Measurements from ENCODE around the gene RPS6KA4. TPM values are rescaled to one million over a fixed set of nuclear protein-coding genes. Genes with fewer than 3 reads are reported as not detected.

The RPS6KA4 gene
- total RNA-seq, 4 donors from 2014 or later = 19.1 to 36.1 (median 26.0) TPM

DNA sequence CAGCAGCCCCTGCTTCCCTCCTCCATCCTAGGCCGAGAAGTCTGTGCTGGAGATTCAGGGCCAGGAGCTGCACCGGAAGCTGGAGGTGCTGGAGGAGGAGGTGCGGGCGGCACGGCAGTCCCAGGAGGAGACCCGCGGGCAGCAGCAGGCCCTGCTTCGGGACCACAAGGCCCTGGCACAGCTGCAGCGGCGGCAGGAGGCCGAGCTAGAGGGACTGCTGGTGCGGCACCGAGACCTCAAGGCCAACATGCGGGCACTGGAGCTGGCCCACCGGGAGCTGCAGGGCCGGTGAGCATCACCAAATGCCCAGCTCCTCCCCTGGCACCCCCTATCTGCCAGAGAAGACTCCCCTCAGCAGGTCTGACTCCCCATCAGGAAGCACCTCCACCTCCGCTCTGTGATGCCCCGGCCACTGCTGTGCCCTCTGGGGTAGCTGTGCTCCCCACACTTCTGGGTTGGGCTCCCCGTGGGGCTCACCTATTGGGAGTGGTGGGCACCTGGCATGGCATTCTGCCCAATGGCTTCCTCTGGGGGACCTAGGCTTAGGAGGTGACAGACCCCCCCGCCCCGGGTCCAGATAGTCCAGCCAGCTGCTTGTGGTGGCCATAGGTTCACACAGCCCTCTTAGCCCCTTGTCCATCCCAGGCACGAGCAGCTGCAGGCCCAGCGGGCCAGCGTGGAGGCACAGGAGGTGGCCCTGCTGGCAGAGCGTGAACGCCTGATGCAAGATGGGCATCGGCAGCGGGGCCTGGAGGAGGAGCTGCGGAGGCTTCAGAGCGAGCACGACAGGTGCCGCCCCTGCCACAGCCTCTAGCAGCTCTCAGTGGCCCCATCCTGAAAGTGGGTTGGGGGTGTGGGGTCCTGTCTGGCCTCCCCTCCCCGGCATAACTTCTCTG is 6.6 kb upstream of the RPS6KA4 start:
- no peaks in the 10 kb centered on the region for H3K27me3 ChIP-seq
- no peak for DNase-seq (ENCODE audit: extremely low spot score)
- no peak overlapping the region for H3K27ac ChIP-seq (replicated peaks in 1 of 4)
- 91% methylated on average over 20 of the region's 33 CpGs for WGBS
- intact Hi-C loops (cut with DNase I) = no loop called here
- H3K9me3 ChIP-seq = no peaks in the 10 kb centered on the region
- H3K4me3 ChIP-seq = no peak overlapping the region
- no peaks in the 10 kb centered on the region for H3K36me3 ChIP-seq
- H3K4me1 ChIP-seq = peaks cover 10 to 22% (median 18%) of the 10 kb centered on the region in 4 donors
- TF ChIP-seq, protein P1, sequence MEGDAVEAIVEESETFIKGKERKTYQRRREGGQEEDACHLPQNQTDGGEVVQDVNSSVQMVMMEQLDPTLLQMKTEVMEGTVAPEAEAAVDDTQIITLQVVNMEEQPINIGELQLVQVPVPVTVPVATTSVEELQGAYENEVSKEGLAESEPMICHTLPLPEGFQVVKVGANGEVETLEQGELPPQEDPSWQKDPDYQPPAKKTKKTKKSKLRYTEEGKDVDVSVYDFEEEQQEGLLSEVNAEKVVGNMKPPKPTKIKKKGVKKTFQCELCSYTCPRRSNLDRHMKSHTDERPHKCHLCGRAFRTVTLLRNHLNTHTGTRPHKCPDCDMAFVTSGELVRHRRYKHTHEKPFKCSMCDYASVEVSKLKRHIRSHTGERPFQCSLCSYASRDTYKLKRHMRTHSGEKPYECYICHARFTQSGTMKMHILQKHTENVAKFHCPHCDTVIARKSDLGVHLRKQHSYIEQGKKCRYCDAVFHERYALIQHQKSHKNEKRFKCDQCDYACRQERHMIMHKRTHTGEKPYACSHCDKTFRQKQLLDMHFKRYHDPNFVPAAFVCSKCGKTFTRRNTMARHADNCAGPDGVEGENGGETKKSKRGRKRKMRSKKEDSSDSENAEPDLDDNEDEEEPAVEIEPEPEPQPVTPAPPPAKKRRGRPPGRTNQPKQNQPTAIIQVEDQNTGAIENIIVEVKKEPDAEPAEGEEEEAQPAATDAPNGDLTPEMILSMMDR (IDR thresholded peaks at IDR 0.05) = no peak
- TF ChIP-seq POLR2A (IDR thresholded peaks at IDR 0.05; ENCODE audit: low read depth) (no peak), POLR2AphosphoS5 (IDR thresholded peaks at IDR 0.05) (no peak), EP300 (IDR thresholded peaks at IDR 0.05) (no peak)

DNA sequence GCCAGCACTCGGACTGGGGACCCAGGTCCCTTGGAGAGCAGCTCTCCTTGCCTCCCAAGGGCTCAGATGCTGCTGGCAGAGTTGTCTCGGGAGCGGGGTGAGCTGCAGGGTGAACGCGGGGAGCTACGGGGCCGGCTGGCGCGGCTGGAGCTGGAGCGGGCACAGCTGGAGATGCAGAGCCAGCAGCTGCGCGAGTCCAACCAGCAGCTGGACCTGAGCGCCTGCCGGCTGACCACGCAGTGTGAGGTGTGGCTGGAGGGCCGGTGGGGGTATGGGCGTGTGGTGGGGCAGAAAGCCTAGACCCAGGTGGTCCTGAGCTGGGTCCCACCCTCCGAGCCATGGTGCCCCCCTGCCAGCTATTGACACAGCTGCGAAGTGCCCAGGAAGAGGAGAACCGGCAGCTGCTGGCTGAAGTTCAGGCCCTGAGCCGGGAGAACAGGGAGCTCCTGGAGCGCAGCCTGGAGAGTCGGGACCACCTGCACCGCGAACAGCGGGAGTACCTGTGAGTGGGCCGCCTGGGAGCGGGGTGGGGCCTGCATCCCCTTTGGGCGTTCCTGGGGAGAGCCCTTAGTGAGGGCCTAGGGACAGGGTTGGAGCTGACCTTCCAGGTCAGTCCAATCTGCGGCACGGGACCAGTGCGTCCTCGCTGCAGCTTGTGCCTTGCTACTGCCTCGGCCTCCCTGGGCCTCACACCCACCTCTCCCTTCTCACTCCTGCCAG is 5.8 kb upstream of the RPS6KA4 start:
- no peaks in the 10 kb centered on the region for H3K36me3 ChIP-seq
- intact Hi-C loops (cut with DNase I) = no loop called here
- H3K4me1 ChIP-seq = peaks cover 18 to 30% (median 25%) of the 10 kb centered on the region in 4 donors
- no peak overlapping the region for H3K27ac ChIP-seq (replicated peaks in 1 of 4)
- DNase-seq (ENCODE audit: extremely low spot score) = no peak
- no peak for TF ChIP-seq POLR2A (IDR thresholded peaks at IDR 0.05; ENCODE audit: low read depth)
- H3K4me3 ChIP-seq = no peak overlapping the region
- no peaks in the 10 kb centered on the region for H3K27me3 ChIP-seq
- H3K9me3 ChIP-seq = no peaks in the 10 kb centered on the region
- 83% methylated on average over 22 of the region's 34 CpGs for WGBS

DNA sequence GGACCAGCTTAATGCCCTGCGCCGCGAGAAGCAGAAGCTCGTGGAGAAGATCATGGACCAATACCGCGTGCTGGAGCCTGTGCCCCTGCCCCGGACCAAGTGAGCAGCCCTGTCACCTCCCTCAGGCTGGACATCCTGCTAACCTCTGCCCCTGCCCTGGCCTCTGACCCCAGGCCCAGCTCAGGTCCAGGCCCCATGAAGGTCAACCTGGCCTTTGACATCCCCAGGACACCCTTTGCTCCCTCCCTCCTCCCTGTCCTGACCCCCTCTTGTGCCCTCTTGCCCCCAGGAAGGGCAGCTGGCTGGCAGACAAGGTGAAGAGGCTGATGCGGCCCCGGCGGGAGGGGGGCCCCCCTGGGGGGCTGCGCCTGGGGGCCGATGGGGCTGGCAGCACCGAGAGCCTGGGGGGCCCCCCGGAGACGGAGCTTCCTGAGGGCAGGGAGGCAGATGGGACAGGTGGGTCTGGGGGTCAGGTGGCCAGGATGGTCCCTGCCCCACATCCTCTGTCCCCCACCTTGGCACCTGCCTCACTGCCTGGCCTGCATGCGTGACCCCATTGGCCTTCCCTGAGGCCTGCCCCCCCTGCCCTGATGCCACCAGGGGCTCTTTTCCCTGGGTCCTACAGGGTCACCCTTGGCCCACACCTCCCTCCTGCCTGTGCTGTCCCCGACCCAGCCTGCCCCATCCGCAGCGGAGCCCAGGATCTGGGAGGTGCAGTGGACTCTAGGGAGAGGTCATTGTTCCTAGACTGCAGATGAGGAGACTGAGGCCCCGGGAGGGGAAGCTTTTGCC is 5.1 kb upstream of the RPS6KA4 start:
- Histone ChIP-seq H3K36me3 (no peaks in the 10 kb centered on the region), H3K4me1 (peaks cover 23 to 36% (median 31%) of the 10 kb centered on the region in 4 donors), H3K4me3 (no peak overlapping the region), H3K9me3 (no peaks in the 10 kb centered on the region), H3K27me3 (no peaks in the 10 kb centered on the region), H3K27ac (replicated peaks in 1 of 4) (no peak overlapping the region)
- intact Hi-C loops (cut with DNase I) = loop anchor here (2.0 kb wide), 1 partner anchor 33 kb away; no protein-coding TSS in a partner anchor
- WGBS = 90% methylated on average over 11 of the region's 20 CpGs
- no peak for DNase-seq (ENCODE audit: extremely low spot score)
- TF ChIP-seq POLR2AphosphoS5 (IDR thresholded peaks at IDR 0.05) (no peak), POLR2A (IDR thresholded peaks at IDR 0.05; ENCODE audit: low read depth) (no peak), EP300 (IDR thresholded peaks at IDR 0.05) (no peak)
- TF ChIP-seq, protein P1 (IDR thresholded peaks at IDR 0.05) = no peak

DNA sequence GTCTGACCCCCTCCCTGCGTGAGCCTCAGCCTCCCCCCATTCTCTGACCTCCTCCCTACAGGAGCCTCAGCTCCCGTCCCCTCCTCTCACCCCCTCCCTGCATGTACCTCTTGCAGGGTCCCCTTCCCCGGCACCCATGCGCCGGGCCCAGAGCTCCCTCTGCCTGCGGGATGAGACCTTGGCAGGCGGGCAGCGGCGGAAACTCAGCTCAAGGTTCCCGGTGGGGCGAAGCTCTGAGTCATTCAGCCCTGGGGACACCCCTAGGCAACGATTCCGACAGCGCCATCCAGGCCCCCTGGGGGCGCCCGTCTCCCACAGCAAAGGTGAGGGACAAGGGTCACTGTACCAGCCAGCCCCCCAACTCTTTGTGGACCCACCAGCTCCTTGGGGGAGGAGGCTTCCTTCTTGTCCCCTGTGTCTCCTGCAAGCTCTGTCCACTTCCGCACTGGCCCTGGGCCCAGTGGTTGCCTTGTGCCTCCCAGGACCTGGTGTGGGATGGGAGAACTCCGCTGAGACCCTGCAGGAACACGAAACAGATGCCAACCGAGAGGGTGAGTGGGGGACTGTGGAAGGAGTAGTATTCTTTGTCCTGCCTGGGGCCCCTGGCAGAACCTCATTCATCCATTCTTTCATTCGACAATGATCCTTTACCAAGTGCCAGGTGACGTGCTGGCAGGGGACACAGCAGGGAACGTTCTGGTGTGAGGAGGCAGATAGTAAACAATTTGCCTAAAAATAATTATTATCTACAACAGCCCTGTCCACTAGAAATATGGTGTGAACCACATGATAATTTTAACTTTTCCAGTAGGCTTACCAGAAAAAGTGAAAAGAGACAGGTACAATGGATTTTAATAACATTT is 3.7 kb upstream of the RPS6KA4 start:
- TF ChIP-seq POLR2A (IDR thresholded peaks at IDR 0.05; ENCODE audit: low read depth) (no peak), EP300 (IDR thresholded peaks at IDR 0.05) (no peak), POLR2AphosphoS5 (IDR thresholded peaks at IDR 0.05) (peak; percentile 46 to 69)
- TF ChIP-seq, protein P1 (IDR thresholded peaks at IDR 0.05) = peak; percentile 67 to 82 (median 79)
- peaks cover 0 to 3% (median 2%) of the 10 kb centered on the region in 4 donors for H3K36me3 ChIP-seq
- H3K27me3 ChIP-seq = no peaks in the 10 kb centered on the region
- H3K4me3 ChIP-seq = peak overlapping the region; percentile 26 to 50 (median 41)
- peak overlapping the region; percentile 40 to 52 (median 50) for H3K27ac ChIP-seq (replicated peaks in 1 of 4)
- intact Hi-C loops (cut with DNase I) = loop anchor here (2.0 kb wide), 1 partner anchor 35 kb away; no protein-coding TSS in a partner anchor
- H3K9me3 ChIP-seq = no peaks in the 10 kb centered on the region
- WGBS = 23% methylated on average over 12 of the region's 23 CpGs
- H3K4me1 ChIP-seq = peaks cover 33 to 47% (median 43%) of the 10 kb centered on the region in 4 donors
- DNase-seq (ENCODE audit: extremely low spot score) = no peak

Measured in esophagus muscularis mucosa (tissue), 4 donors.